ENCODE data around the gene DYNC1LI2. TPM values are rescaled to one million over a fixed set of nuclear protein-coding genes. Genes with fewer than 3 reads are reported as not detected.

DYNC1LI2 gene
- total RNA-seq, 1 experiment from 2014 or later = 94.2 TPM

DNA sequence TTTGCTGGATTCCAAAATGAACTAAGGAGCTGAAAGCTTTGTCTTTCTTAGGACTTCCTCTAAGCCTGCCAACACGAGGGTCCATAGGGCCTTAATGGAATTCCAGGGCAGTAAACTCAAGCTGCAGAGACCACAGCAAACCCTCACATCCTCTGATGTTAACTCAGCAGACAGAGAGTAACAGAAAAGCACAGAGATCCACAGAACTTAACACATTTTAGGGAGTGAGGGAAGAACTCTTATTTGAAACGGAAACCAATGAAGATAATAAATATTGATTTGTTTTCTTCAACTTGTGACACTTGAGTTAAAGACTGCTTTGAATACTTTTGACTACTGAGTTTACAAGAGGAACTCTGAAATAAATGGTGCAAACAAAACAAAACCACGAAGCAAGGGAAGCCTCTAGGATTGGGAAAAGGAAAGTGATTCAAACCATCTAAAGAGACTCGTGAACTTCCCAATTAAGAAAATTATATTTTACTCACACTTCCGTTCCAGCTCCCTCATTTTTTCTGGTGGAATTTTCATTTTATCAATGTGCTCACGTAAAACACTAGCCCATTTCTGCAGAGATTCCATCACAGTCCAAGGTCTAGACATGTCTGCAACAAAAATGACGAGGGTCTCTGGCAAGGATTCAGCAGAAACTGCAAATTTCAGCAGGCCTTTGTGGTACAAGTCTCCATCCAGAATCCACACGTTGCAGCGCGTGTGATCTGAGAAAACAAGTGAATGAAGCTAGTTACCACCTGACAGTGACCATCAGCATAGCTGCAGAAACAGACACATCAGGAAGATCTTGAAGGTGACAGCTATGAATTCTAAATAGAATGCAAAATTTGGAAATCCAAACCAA is 9.2 kb downstream of the DYNC1LI2 start:
- no peaks in the 10 kb centered on the region for H3K9me3 Mint-ChIP-seq
- Histone ChIP-seq H2BK12ac (ENCODE audit: insufficient read length, low read depth, low read length) (no peak overlapping the region), H2BK20ac (ENCODE audit: low read depth, low read length, poor library complexity, severe bottlenecking) (no peak overlapping the region), H2BK120ac (ENCODE audit: low read depth, low read length, poor library complexity, severe bottlenecking) (no peak overlapping the region), H4K91ac (ENCODE audit: insufficient read length, low read depth, low read length) (no peak overlapping the region), H3K79me2 (ENCODE audit: insufficient read depth, low read length) (peaks cover 11% of the 10 kb centered on the region; the same call in 1 of the 2 replicates), H4K20me1 (ENCODE audit: control insufficient read depth, insufficient read depth, insufficient read length) (no peaks in the 10 kb centered on the region), H3K23ac (ENCODE audit: insufficient read length, low read depth, low read length) (no peak overlapping the region), H2BK15ac (ENCODE audit: low read depth, low read length) (no peak overlapping the region), H3T11ph (ENCODE audit: low read length) (no peak overlapping the region), H3K4me2 (ENCODE audit: insufficient read depth, insufficient read length, low read length) (no peak overlapping the region), H3K4ac (ENCODE audit: low read depth, low read length) (no peak overlapping the region), H3K9ac (ENCODE audit: extremely low read depth, insufficient read length, low read length) (no peak overlapping the region), H3K14ac (ENCODE audit: insufficient read depth, low read length) (no peak overlapping the region), H3K4me1 (ENCODE audit: insufficient read depth, low read length) (no peaks in the 10 kb centered on the region), H4K5ac (ENCODE audit: insufficient read length, low read depth, low read length) (no peak overlapping the region), H3K27me3 (ENCODE audit: insufficient read depth, low read length) (no peaks in the 10 kb centered on the region), H3K18ac (ENCODE audit: insufficient read length, low read depth, low read length) (no peak overlapping the region), H3K27ac (ENCODE audit: insufficient read length, low read depth, low read length) (no peak overlapping the region), H4K8ac (replicated peaks; ENCODE audit: insufficient read length, low read depth, low read length) (no peak overlapping the region), H3K56ac (ENCODE audit: insufficient read length, low read depth, low read length) (no peak overlapping the region), H2BK5ac (ENCODE audit: insufficient read length, low read length) (no peak overlapping the region), H2AFZ (ENCODE audit: low read length) (no peak overlapping the region), H2AK5ac (ENCODE audit: insufficient read length, low read length) (no peak overlapping the region), H3K9me3 (ENCODE audit: control insufficient read depth, low read depth, low read length) (no peaks in the 10 kb centered on the region), H3K79me1 (ENCODE audit: insufficient read depth, low read depth, low read length, poor library complexity, severe bottlenecking) (peaks cover 9% of the 10 kb centered on the region), H3K23me2 (ENCODE audit: insufficient read length, low read depth, low read length, poor library complexity, severe bottlenecking) (no peaks in the 10 kb centered on the region)
- H3K4me1 Mint-ChIP-seq = peaks cover 18 to 24% of the 10 kb centered on the region in 2 experiments
- DNase-seq = no peak
- no peak overlapping the region for H3K4me3 Mint-ChIP-seq
- TF ChIP-seq, protein P1, sequence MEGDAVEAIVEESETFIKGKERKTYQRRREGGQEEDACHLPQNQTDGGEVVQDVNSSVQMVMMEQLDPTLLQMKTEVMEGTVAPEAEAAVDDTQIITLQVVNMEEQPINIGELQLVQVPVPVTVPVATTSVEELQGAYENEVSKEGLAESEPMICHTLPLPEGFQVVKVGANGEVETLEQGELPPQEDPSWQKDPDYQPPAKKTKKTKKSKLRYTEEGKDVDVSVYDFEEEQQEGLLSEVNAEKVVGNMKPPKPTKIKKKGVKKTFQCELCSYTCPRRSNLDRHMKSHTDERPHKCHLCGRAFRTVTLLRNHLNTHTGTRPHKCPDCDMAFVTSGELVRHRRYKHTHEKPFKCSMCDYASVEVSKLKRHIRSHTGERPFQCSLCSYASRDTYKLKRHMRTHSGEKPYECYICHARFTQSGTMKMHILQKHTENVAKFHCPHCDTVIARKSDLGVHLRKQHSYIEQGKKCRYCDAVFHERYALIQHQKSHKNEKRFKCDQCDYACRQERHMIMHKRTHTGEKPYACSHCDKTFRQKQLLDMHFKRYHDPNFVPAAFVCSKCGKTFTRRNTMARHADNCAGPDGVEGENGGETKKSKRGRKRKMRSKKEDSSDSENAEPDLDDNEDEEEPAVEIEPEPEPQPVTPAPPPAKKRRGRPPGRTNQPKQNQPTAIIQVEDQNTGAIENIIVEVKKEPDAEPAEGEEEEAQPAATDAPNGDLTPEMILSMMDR (conservative IDR thresholded peaks at IDR 0.05) = no peak
- H3K27ac Mint-ChIP-seq = peak overlapping the region in 2 of 3 experiments; percentile 25 to 92; a peak in 4 of 7 replicates
- no CpG with 5 or more reads among the region's 10 CpGs for WGBS (ENCODE audit: extremely low coverage, insufficient read length, low lambda C conversion rate)
- H3K36me3 Mint-ChIP-seq (ENCODE audit: insufficient read depth in 1 of 3, low read depth in 3 of 3) = peaks cover 28 to 76% (median 75%) of the 10 kb centered on the region in 3 experiments; a peak in 6 of 7 replicates
- H3K27me3 Mint-ChIP-seq (ENCODE audit: low read depth) = no peaks in the 10 kb centered on the region
